Gastrocnemius medialis (tissue), 4 donors: Measurements from ENCODE around the gene EXOSC10. TPM values are rescaled to one million over a fixed set of nuclear protein-coding genes. Genes with fewer than 3 reads are reported as not detected.

ENCODE experiments used
- ATAC-seq, 2 donors: fragments of 150-250 bp; one replicate each; pipeline ENCODE4 v1.9.1; 2016
- DNase-seq, 2 donors: peaks; one replicate each; pipeline ENCODE4 v3.0.0-alpha.2; 2019
- H3K27ac ChIP-seq, 4 donors: fragments of 200-600 bp; sonication (generic); 1 replicate in 1 of 4; 2 replicates in 3 of 4; pipeline ENCODE4 v1.5.1; 2016 to 2018; ENCODE audit warnings: mild to moderate bottlenecking in 2 of 4, moderate library complexity in 1 of 4
- H3K27me3 ChIP-seq, 3 donors: fragments of 200-600 bp; sonication (generic) in 2 of 3; 1 replicate in 1 of 3; 2 replicates in 2 of 3; pipeline versions ENCODE4 v1.5.1 to v1.6.0; 2016 to 2019; ENCODE audit warnings: mild to moderate bottlenecking in 1 of 3, moderate library complexity in 1 of 3
- H3K36me3 ChIP-seq, 2 donors: fragments of 200-600 bp; sonication (generic) in 1 of 2; one replicate each; pipeline ENCODE4 v1.5.1; 2017 to 2018
- H3K4me1 ChIP-seq, 2 donors: fragments of 200-600 bp; sonication (generic) in 1 of 2; one replicate each; pipeline ENCODE4 v1.5.1; 2016 to 2017; ENCODE audit warnings: mild to moderate bottlenecking in 2 of 2
- H3K4me3 ChIP-seq, 4 donors: fragments of 200-600 bp; sonication (generic) in 3 of 4; 1 replicate in 1 of 4; 2 replicates in 3 of 4; pipeline ENCODE4 v1.5.1; 2016 to 2019; ENCODE audit warnings: mild to moderate bottlenecking in 2 of 4
- H3K9me3 ChIP-seq, 3 donors: fragments of 200-600 bp; sonication (generic) in 2 of 3; 1 replicate in 1 of 3; 2 replicates in 2 of 3; pipeline ENCODE4 v1.5.1; 2016 to 2019
- POLR2A ChIP-seq, 2 donors: fragments of 450-650 bp; IDR thresholded peaks; one replicate each; pipeline ENCODE4 v1.6.1; 2017; ENCODE audit warnings: antibody characterized with exemption in 2 of 2, mild to moderate bottlenecking in 2 of 2, moderate library complexity in 2 of 2
- in situ Hi-C, 4 donors: fragments of 200-750 bp; cut with MboI; loops; one replicate each; pipeline versions ENCODE4 v1.15.0 to v1.8.0; 2017; ENCODE audit warnings: low sequenced_read_pairs in 4 of 4
- intact Hi-C: fragments of 100-400 bp; cut with DNase I; formaldehyde crosslinking; loops from one replicate; pipeline ENCODE4 v1.15.1; 2023; ENCODE audit warnings: low total_unique reads
- total RNA-seq, 4 donors: library from RNA; depleted of rRNA; stranded (reverse); fragments of >200 nt; gene quantifications; one replicate each; pipeline versions ENCODE4 v1.1.0 to v1.2.3, GENCODE V29; 2016
- TF ChIP-seq, protein P1 (sequence below), 5 experiments: fragments of 450-650 bp in 3 of 5; fragments of 200-600 bp in 2 of 5; sonication (generic) in 2 of 5; IDR thresholded peaks in 4 of 5; conservative IDR thresholded peaks in 1 of 5; 1 replicate in 4 of 5; 2 replicates in 1 of 5; pipeline ENCODE4 v1.5.1; 2016 to 2019; ENCODE audit warnings: antibody characterized with exemption in 5 of 5, mild to moderate bottlenecking in 3 of 5, moderate library complexity in 3 of 5

Gene EXOSC10
- total RNA-seq, 4 donors from 2014 or later: 26.5 to 44.4 (median 40.3) TPM

DNA sequence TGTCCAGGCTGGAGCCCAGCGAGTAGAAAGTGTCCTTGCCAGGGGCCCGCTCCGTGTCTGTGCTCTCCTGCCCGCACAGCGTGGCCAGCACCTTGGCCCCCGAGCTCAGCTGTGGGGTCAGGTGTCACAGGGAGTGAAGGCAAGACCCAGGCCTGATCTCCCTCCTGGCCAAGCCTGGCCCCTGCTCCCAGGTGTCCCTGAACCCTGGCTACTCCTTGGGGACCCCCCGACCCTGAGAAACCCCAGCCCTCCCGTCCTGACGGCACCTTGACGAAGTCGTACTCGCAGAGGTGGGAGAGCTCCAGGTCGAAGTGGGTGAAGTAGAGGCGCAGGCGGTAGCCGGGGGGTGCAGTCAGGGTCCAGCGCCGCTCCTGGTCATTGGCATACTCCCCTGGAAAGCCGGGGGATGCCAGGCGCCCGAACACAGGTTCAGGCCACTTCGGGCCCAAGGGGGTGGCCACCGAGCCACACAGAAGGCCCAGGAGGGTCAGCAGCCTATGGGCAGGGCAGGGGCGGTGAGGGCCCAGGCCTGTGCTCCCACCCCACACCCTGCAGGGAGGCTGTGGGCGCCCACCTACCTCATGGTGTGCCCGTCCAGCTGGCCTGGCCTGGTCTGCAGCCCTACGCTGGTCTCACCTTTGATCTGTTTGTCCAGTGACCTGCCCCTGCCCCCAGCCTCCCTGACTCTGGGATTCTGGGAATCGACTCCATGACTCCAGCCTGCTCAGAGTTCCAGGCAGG is 52.9 kb downstream of the EXOSC10 start, which contains the start of gene MASP2:
MASP2 (minus strand) TSS at position 615 of the 741 bp plus-strand sequence; CDS start at position 583, 32 bp downstream.
- Histone ChIP-seq H3K9me3 (no peaks in the 10 kb centered on the region), H3K27me3 (no peaks in the 10 kb centered on the region), H3K4me1 (no peaks in the 10 kb centered on the region), H3K27ac (no peak within 1 kb of the TSS), H3K4me3 (no peak within 1 kb of the TSS), H3K36me3 (no peaks in the 10 kb centered on the region)
- ATAC-seq (no peak), DNase-seq (no peak)
- TF ChIP-seq POLR2A (IDR thresholded peaks at IDR 0.05): no peak
- intact Hi-C loops (no loop called here), in situ Hi-C loops (loop anchor here in 1 of 4 donors (25.0 kb wide), 1 partner anchor 591 kb away; no protein-coding TSS in a partner anchor)

DNA sequence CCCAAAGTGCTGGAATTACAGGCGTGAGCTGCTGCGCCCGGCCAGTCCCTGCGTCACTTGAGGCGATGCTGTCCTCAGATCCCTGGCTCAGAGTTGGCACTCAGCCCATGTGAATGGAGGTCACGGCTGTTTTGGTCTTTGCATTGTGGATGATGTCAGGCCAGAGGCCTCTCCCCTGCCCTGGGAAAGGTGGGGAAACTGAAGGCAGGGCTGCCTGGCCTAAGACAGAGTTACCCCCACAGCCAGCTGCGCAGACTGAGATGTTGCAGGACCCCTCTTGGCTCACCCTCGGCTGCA is 53.5 kb downstream of the EXOSC10 start:
- Histone ChIP-seq H3K9me3 (no peaks in the 10 kb centered on the region), H3K27me3 (no peaks in the 10 kb centered on the region), H3K4me3 (no peak overlapping the region), H3K4me1 (no peaks in the 10 kb centered on the region), H3K36me3 (no peaks in the 10 kb centered on the region), H3K27ac (no peak overlapping the region)
- intact Hi-C loops: no loop called here
- no peak for DNase-seq
- in situ Hi-C loops: loop anchor here in 1 of 4 donors (25.0 kb wide), 1 partner anchor 591 kb away; no protein-coding TSS in a partner anchor
- no peak for ATAC-seq
- TF ChIP-seq, protein P1, sequence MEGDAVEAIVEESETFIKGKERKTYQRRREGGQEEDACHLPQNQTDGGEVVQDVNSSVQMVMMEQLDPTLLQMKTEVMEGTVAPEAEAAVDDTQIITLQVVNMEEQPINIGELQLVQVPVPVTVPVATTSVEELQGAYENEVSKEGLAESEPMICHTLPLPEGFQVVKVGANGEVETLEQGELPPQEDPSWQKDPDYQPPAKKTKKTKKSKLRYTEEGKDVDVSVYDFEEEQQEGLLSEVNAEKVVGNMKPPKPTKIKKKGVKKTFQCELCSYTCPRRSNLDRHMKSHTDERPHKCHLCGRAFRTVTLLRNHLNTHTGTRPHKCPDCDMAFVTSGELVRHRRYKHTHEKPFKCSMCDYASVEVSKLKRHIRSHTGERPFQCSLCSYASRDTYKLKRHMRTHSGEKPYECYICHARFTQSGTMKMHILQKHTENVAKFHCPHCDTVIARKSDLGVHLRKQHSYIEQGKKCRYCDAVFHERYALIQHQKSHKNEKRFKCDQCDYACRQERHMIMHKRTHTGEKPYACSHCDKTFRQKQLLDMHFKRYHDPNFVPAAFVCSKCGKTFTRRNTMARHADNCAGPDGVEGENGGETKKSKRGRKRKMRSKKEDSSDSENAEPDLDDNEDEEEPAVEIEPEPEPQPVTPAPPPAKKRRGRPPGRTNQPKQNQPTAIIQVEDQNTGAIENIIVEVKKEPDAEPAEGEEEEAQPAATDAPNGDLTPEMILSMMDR (IDR thresholded peaks at IDR 0.05 in 4 of 5, conservative IDR thresholded peaks at IDR 0.05 in 1 of 5): no peak
- TF ChIP-seq POLR2A (IDR thresholded peaks at IDR 0.05): no peak

DNA sequence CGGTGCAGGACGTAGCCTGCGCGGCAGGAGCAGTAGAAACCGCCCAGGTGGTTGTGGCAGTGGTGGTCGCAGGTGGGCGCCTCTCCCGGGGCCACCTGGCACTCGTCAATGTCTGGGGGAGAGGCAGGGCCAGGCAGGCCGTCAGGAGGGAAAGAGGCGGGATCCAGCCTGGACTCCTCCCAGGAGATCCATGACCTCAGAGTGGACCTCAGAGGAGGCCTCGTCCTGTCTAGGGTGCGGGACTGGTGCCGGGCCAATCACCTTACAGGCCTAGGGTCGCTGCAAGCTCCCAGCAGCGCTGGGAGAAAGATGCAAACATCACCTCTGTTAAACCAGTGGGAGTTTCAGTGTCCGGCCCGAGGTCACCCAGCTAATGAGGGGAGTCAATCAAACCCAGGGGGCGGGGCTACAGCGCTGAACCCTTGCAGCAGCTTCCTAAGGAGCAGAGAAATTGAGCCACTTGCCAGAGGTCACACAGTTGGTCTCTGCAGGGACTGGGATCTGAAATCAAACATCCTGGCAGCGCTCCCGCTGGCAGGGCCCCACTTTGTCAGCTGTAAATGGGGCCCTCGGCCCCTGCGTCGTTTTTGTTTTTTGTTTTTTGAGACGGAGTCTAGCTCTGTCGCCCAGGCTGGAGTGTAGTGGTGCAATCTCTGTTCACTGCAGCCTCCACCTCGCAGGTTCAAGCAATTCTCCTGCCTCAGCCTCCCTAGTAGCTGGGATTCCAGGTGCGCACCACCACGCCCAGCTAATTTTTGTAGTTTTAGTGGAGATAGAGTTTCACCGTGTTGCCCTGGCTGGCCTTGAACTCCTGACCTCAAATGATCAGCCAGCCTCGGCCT is 54.0 kb downstream of the EXOSC10 start:
- Histone ChIP-seq H3K4me3 (no peak overlapping the region), H3K27me3 (no peaks in the 10 kb centered on the region), H3K4me1 (no peaks in the 10 kb centered on the region), H3K27ac (no peak overlapping the region), H3K9me3 (no peaks in the 10 kb centered on the region), H3K36me3 (no peaks in the 10 kb centered on the region)
- intact Hi-C loops: no loop called here
- TF ChIP-seq POLR2A (IDR thresholded peaks at IDR 0.05): no peak
- TF ChIP-seq, protein P1 (IDR thresholded peaks at IDR 0.05 in 4 of 5, conservative IDR thresholded peaks at IDR 0.05 in 1 of 5): no peak
- in situ Hi-C loops: loop anchor here in 1 of 4 donors (25.0 kb wide), 1 partner anchor 592 kb away; no protein-coding TSS in a partner anchor
- ATAC-seq: no peak
- no peak for DNase-seq

DNA sequence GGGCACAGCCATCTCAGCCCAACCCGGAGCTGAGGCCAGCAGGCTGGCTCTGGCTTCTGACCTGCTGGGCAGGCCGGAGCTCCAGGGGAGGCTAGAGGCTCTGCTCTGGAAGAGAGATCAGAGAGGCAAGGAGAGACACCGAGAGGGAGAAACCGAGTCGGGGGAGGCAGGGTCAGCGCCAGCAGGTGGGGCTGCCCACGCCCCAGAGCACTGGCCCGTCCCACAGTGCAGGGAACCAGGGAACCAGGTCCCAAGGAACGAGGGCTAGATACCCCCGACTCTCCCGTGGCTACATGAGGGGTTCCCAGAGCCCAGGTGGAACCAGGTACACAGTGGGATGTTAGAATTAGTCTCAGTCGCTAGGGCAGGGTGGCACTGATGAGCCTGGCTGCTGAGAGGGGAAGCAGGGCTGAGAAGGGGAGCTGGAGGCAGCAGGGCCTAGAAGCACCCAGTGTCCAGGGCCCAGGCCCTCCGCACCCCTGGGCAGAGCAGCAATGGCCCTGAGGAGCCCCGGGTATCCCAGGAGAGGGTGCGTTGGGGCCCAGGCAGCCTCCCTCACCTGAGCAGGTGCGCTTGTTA is 54.7 kb downstream of the EXOSC10 start:
- no peak overlapping the region for H3K4me3 ChIP-seq
- ATAC-seq (no peak), DNase-seq (no peak)
- intact Hi-C loops (no loop called here), in situ Hi-C loops (loop anchor here in 1 of 4 donors (25.0 kb wide), 1 partner anchor 592 kb away; no protein-coding TSS in a partner anchor)
- H3K27me3 ChIP-seq: no peaks in the 10 kb centered on the region
- H3K27ac ChIP-seq: no peak overlapping the region
- TF ChIP-seq POLR2A (IDR thresholded peaks at IDR 0.05): no peak
- TF ChIP-seq, protein P1 (IDR thresholded peaks at IDR 0.05 in 4 of 5, conservative IDR thresholded peaks at IDR 0.05 in 1 of 5): no peak
- H3K4me1 ChIP-seq: no peaks in the 10 kb centered on the region
- H3K36me3 ChIP-seq: no peaks in the 10 kb centered on the region
- H3K9me3 ChIP-seq: no peaks in the 10 kb centered on the region
